Endodermal cell (in vitro differentiated cells): ENCODE results near the gene CRB2. TPM values are rescaled to one million over a fixed set of nuclear protein-coding genes. Genes with fewer than 3 reads are reported as not detected.

Experiments
- DNase-seq: peaks from one replicate; pipeline ENCODE4 v3.0.0-alpha.2; 2017
- H3K27ac ChIP-seq: 2 replicates; pipeline ENCODE4 v1.5.1; 2013; ENCODE audit warnings: mild to moderate bottlenecking, low read depth, low read length, moderate library complexity
- H3K27me3 ChIP-seq: 2 replicates; pipeline ENCODE4 v1.6.1; 2013; ENCODE audit warnings: mild to moderate bottlenecking, low read length, moderate library complexity; ENCODE audit not compliant: insufficient read depth, control insufficient read depth, poor library complexity, severe bottlenecking
- H3K36me3 ChIP-seq: 2 replicates; pipeline ENCODE4 v1.7.0; 2013; ENCODE audit warnings: mild to moderate bottlenecking, low read length, moderate library complexity; ENCODE audit not compliant: control insufficient read depth, insufficient read depth
- H3K4me1 ChIP-seq: one replicate; pipeline ENCODE4 v1.7.0; 2013; ENCODE audit warnings: low read length; ENCODE audit not compliant: control insufficient read depth, insufficient read depth
- H3K4me3 ChIP-seq: 2 replicates; pipeline ENCODE4 v1.5.1; 2013; ENCODE audit warnings: mild to moderate bottlenecking, low read length, moderate library complexity
- H3K9ac ChIP-seq: 2 replicates; pipeline ENCODE4 v1.6.1; 2013; ENCODE audit warnings: mild to moderate bottlenecking, low read length, moderate library complexity; ENCODE audit not compliant: poor library complexity, severe bottlenecking; ENCODE audit errors: extremely low read depth
- H3K9me3 ChIP-seq: 2 replicates; pipeline ENCODE4 v1.6.1; 2013; ENCODE audit warnings: mild to moderate bottlenecking, low read length, moderate library complexity; ENCODE audit not compliant: control insufficient read depth
- H3K27ac Mint-ChIP-seq: 2 replicates; pipeline ENCODE4 v1.8.0; 2020; ENCODE audit warnings: mixed read lengths
- H3K27me3 Mint-ChIP-seq: 2 replicates; pipeline ENCODE4 v1.8.0; 2021; ENCODE audit warnings: mild to moderate bottlenecking, mixed read lengths; ENCODE audit not compliant: insufficient read depth
- H3K36me3 Mint-ChIP-seq: 2 replicates; pipeline ENCODE4 v1.8.0; 2020; ENCODE audit warnings: low read depth, mixed read lengths
- H3K4me1 Mint-ChIP-seq: 2 replicates; pipeline ENCODE4 v1.8.0; 2020; ENCODE audit warnings: mixed read lengths
- H3K4me3 Mint-ChIP-seq: 2 replicates; pipeline ENCODE4 v1.8.0; 2020; ENCODE audit warnings: mild to moderate bottlenecking, moderate library complexity, mixed read lengths
- H3K9me3 Mint-ChIP-seq: 2 replicates; pipeline ENCODE4 v1.8.0; 2020; ENCODE audit warnings: mild to moderate bottlenecking, mixed read lengths
- CTCF ChIP-seq: fragments of 200-600 bp; sonication (generic); conservative IDR thresholded peaks from 2 replicates; pipeline ENCODE4 v1.5.0; 2021; ENCODE audit warnings: antibody characterized with exemption, mild to moderate bottlenecking
- WGBS, 2 experiments: methylation state at CpG; one replicate each; pipeline versions ENCODE4 v1.1.5 to v1.1.7; 2013; ENCODE audit warnings: missing lambda C conversion rate in 2 of 2, mixed read lengths in 1 of 2; ENCODE audit not compliant: insufficient coverage in 1 of 2, insufficient read length in 1 of 2; 5-methylcytosine and 5-hydroxymethylcytosine counted together
- total RNA-seq, 2 donors: library from RNA; stranded (reverse); fragmentation: NEBNext Ultra II Directional in 1 of 2; extraction: Animal tissue kit (Norgen Biotek cat#: 25700) in 1 of 2; gene quantifications; 2 replicates in 1 of 2; 3 replicates in 1 of 2; pipeline ENCODE4 v1.2.1, GENCODE V29; 2021

CRB2 gene
- total RNA-seq, 2 donors from 2014 or later, result 0.75 to 2.0 TPM

- no peak overlapping the region for H3K27ac Mint-ChIP-seq
- WGBS, 2 experiments, result 77 to 80% methylated on average over 2 of the region's 2 CpGs
Measured at GRCh38 chr9:123315635-123316034, 40.4 kb upstream of the CRB2 start.

GRCh38 chr9:123316053-123316718 is 39.8 kb upstream of the CRB2 start:
- Mint-ChIP-seq H3K4me3 (no peak overlapping the region), H3K27ac (no peak overlapping the region), H3K4me1 (peaks cover 9% of the 10 kb centered on the region), H3K36me3 (no peaks in the 10 kb centered on the region), H3K9me3 (no peaks in the 10 kb centered on the region), H3K27me3 (peaks cover 8% of the 10 kb centered on the region)
- no peak for TF ChIP-seq CTCF
- no peaks in the 10 kb centered on the region for H3K36me3 ChIP-seq
- 83 to 94% methylated on average over 3 to 7 of the region's 7 CpGs for WGBS, 2 experiments
- H3K9ac ChIP-seq, result no peak overlapping the region
- H3K9me3 ChIP-seq, result no peaks in the 10 kb centered on the region
- no peaks in the 10 kb centered on the region for H3K4me1 ChIP-seq
- no peak overlapping the region for H3K4me3 ChIP-seq
- no peak for DNase-seq
- no peak overlapping the region for H3K27ac ChIP-seq
- no peaks in the 10 kb centered on the region for H3K27me3 ChIP-seq

More at GRCh38 chr9:123315635-123316034, 40.4 kb upstream of the CRB2 start:
- no peaks in the 10 kb centered on the region for H3K36me3 Mint-ChIP-seq
- H3K27me3 Mint-ChIP-seq, result peaks cover 6% of the 10 kb centered on the region
- TF ChIP-seq CTCF, result no peak
- no peak overlapping the region for H3K4me3 Mint-ChIP-seq
- H3K4me1 Mint-ChIP-seq, result peaks cover 8% of the 10 kb centered on the region
- Histone ChIP-seq H3K9me3 (no peaks in the 10 kb centered on the region), H3K4me3 (no peak overlapping the region), H3K4me1 (no peaks in the 10 kb centered on the region), H3K27me3 (no peaks in the 10 kb centered on the region), H3K9ac (no peak overlapping the region), H3K36me3 (no peaks in the 10 kb centered on the region), H3K27ac (no peak overlapping the region)
- H3K9me3 Mint-ChIP-seq, result no peaks in the 10 kb centered on the region
- DNase-seq, result no peak

GRCh38 chr9:123318202-123318601 is 37.8 kb upstream of the CRB2 start:
- Histone ChIP-seq H3K27me3 (no peaks in the 10 kb centered on the region), H3K4me3 (no peak overlapping the region), H3K36me3 (no peaks in the 10 kb centered on the region), H3K4me1 (no peaks in the 10 kb centered on the region), H3K9ac (no peak overlapping the region), H3K9me3 (no peaks in the 10 kb centered on the region), H3K27ac (no peak overlapping the region)
- 87% methylated on average over 7 of the region's 7 CpGs for WGBS, 2 experiments
- H3K36me3 Mint-ChIP-seq, result no peaks in the 10 kb centered on the region
- no peak overlapping the region for H3K27ac Mint-ChIP-seq
- H3K4me3 Mint-ChIP-seq, result no peak overlapping the region
- no peaks in the 10 kb centered on the region for H3K9me3 Mint-ChIP-seq
- DNase-seq, result no peak
- peaks cover 17% of the 10 kb centered on the region for H3K4me1 Mint-ChIP-seq
- H3K27me3 Mint-ChIP-seq, result peaks cover 8% of the 10 kb centered on the region
- TF ChIP-seq CTCF, result no peak
